A549 treated with Hydrocortisone at 1 μM for 4 hours (cell line): ENCODE results near the gene FGD1. TPM values are rescaled to one million over a fixed set of nuclear protein-coding genes. Genes with fewer than 3 reads are reported as not detected.

ENCODE experiments used
- total RNA-seq: library from RNA; stranded (reverse); fragments of 200-300 nt; extraction: Qiagen RNA extraction; gene quantifications from 5 replicates; pipeline ENCODE4 v1.2.3, GENCODE V29; 2022

Gene FGD1
- total RNA-seq, result 5.3 to 7.0 TPM (median 6.5 TPM) in 5 replicates

DNA sequence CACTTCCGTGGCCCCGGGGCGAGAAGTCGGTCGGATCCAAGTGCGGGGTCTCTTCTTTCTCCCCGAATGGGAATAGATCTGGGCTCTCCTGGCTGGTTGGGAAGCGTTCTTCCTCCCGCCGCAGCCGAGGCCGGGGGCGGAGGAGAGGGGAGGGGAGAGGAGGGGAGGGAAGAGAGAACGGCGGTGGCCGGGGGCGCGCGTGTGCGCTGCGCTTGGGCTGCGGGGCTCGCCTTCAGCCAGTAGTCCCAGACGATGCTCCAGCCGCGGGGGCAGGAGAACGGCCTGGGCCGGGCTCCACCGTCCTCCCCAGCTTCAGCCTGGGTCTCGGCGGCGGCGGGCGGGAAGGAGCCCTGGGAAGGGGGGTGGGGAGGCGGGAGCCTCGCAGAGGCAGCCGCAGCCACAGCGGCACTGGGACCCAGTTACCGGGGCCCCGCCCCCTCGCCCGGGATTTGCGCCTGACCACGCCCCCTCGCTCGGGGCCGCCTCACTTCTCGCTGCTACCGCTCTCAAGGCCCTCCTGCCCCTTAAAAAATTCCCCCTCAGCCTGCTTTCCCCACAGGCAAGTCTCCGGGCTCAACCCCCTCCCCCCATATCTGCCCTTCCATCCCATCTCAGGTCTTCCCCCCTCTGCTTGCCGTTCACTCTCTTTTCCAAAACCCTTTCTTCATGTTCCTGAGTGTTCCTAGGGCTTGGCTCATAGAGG lies at the start of gene FGD1:
TSS of gene FGD1 (minus strand) at position 421 of the 703 bp plus-strand sequence. CDS start 802 bp downstream, outside the sequence.

DNA sequence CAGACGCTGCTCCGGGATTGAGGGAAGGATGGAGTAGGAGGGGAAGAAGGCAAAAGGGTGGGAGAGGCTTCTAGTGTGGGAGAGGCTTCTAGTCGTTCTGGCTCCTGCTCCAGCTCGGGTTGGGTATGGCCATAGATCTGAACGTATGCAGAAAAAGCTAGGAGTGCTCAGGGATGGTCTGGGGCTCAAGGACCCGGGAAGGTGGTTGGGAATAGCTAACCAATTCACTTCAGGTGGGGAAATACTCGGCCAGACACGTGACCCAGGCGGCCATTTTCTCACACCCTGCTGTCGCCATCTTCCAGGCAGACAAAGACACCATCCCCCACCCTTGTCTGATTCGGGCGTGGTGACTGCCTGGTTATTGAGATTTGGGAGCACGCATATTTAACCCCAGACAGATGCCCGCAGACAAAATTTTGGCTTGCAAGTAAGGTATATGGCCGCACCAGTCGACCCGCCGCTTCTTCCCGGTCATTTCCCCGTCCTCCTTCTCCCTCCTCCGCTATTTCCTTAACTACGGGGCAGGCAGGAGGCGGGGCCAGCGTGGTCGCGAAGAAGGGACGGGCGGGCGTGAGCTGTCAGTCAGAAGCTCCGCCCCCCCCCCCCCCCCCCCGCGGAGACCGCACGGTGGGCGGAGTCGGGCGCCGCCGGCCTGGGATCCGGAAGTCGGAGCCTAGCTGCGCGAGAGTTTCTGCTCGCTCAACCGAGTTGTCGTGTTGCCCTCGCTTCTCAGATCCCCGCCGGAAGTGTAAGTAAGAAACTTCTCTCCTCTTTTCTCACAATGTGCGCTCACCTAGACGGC lies 33.7 kb upstream of the FGD1 start, which contains the start of gene GNL3L:
TSS of gene GNL3L (plus strand) at position 668 of the 805 bp plus-strand sequence. CDS start 2,348 bp downstream, outside the sequence.

DNA sequence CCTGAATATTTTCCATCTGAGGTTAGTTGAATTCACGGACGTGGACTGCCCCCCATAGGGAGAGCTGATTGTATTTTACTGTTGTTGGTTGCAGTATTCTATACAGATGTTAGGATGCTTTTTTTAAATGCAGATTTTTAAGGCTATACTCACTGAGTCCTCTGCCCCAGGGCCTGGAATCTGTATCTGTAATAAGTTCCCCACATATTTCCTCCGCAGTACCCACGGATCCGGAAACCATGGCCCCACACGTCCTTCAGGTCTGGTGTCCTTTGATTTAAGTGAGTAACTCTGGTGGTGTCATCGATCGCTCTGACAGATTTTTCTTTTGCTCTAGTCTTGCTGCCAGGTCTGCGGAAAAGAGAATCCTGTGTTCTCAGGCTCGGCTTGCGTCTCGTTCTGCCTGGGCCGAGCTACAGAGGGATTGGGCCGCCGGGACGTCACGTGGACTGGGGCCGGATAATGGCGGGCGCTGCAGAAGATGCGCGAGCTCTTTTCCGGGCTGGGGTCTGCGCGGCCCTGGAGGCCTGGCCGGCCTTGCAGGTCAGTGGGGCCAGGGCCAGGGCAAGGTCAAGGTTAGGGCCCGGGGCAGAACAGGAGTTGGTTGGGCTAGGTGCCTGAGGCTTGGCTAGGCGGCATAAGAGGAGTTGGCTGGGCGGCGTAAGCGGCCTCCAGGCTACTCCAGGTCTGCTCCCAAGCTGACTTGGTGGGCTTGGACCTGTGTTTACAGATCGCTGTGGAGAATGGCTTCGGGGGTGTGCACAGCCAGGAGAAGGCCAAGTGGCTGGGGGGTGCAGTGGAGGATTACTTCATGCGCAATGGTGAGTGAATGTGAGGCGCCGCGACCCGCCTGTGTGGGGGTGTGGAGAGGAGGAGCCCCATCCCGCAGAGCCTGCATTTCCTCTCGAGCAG lies 55.8 kb downstream of the FGD1 start, which contains the start of gene TSR2:
TSS of gene TSR2 (plus strand) at position 445 of the 912 bp plus-strand sequence. CDS start at position 463, 18 bp downstream.

Other genes with a start within 250 kb of the FGD1 start
- 0.01 to 0.08 TPM (median 0.05 TPM) in 5 replicates for gene WNK3, start 138.2 kb downstream of the FGD1 start, total RNA-seq
- gene TSR2, start 55.8 kb downstream of the FGD1 start, total RNA-seq, result 50.3 to 56.7 TPM (median 53.9 TPM) in 5 replicates
- 14.7 to 28.0 TPM (median 17.3 TPM) in 5 replicates for gene GNL3L, start 34.0 kb upstream of the FGD1 start, total RNA-seq